ENCODE results near the gene KRTAP29-1.
"Not testable (repeated sequence)": the region's sequence is repeated elsewhere in the genome, so short reads cannot be mapped to it uniquely, and the experiment has no call there.

KRTAP29-1 gene

DNA sequence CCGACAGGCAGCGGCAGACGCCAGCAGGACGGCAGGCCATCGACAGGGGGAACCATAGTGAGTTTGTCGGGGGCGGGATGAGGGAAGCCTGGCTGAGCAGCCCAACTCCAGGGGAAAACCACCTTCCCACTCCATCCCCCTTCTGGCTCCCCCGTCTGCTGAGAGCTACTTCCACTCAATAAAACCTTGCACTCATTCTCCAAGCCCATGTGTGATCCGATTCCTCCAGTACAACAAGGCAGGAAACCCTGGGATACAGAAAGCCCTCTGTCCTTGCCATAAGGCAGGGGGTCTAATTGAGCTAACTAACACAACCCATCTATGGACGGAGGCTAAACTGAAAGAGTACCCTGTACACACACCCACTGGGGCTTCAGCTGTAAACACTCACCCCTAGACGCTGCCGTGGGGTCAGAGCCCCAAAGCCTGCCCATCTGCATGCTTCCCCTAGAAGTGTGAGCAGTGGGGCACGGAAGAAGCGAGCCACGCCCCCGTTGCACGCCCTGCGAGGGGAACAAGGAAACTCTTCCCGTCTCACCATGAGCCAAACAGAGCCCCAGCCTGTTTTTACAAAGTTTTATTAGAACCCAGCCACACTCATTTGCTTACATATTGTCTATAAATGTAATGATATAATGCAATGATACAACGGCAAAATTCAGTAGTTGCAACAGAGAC, 4.1 kb downstream of the KRTAP29-1 start:
- DNase-seq (ENCODE audit: low spot score) = no peak

DNA sequence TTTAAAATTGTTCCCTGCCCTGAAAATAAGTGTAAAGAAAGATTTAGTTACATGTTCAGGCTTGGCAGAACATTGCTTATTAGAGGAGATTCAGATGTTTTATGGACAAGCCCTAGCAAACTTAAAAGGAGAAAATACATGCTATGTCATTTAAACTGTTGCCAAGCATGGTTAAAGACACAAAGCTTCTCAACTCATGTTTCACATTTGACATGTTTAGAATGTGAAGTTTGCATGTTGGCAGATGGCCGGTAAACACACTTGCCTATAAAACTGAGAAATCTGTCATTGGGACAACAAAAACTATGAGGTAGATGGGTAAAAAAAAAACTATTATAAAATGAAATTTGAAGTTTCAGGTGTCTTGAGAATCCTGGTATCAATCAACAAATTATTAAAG, 5.8 kb downstream of the KRTAP29-1 start:
- no peak for DNase-seq (ENCODE audit: low spot score)

DNA sequence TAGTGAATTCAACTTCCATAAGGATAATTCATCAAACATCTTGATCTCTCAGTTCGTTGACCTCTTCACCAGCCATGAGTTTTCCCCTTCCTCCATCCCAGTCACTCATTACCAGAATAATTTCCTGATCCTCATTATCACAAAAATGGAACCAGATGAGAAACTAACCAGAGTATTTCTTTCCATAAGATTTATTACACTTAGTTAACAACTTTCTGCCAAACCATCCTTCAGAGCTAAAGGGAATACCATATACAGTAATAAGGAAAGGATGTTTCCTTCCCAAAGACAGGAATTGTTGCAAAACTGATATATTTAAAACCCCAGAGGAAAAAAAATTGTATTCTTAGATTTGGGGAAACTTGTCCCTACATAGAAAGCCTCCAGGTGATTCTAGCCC, 8.6 kb downstream of the KRTAP29-1 start:
- DNase-seq (ENCODE audit: low spot score) = no peak

DNA sequence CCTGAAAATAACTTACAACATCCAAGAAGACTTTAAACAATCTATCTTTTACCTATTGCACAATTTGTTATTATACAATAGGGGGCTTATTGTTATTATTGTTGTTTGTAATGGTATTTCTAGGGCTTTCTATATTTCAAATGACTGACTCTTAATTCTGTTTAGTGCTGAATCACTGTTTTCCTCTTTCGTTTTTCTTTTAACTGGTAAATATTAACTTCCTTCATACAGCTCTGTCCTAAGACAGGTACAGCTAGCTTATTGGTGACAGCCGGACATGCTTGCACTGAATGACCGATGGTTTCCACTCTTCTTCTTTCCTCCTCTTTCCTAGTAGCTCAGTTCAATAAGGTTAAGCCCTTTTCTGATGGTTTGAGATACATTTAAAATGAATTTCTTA, 15.6 kb downstream of the KRTAP29-1 start:
- DNase-seq (ENCODE audit: low spot score) = no peak

DNA sequence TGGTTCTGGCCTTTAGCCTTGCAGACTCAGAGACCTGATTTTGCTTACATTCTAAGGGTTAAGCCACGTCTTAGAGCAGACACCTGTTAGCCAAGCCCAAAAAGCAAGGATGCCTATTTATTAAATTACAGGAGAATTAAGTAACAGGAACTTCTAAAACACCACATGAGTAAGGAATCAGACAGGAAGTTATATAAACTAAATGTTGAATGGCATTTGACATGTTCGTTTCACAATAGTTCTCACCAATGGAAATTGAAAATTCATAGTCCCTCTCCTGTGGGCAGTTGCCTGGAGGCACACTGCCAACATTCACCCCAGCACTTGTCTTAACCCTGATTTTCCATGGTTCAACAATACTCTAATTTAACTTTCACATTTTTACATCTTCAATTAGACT, 18.1 kb downstream of the KRTAP29-1 start:
- no peak for DNase-seq (ENCODE audit: low spot score)

DNA sequence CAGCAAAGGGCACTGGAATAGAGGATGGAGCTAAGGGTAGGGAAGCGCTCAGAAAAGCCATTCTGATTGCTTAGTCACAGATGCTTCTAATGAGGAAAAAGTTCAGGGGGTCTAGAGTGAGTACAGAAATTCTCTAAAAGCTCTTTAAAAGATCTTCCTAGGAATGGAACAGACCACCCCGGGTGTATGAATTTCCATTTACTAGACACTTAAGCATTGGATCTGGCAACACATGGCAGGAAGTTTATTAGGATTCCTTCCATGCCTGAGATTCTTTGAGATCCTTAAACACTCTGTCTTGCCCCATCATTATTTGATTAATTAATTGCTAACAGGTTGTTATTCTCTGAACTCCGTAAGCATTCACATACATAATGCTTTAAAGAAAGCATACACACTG, 18.6 kb downstream of the KRTAP29-1 start:
- DNase-seq (ENCODE audit: low spot score) = no peak

DNA sequence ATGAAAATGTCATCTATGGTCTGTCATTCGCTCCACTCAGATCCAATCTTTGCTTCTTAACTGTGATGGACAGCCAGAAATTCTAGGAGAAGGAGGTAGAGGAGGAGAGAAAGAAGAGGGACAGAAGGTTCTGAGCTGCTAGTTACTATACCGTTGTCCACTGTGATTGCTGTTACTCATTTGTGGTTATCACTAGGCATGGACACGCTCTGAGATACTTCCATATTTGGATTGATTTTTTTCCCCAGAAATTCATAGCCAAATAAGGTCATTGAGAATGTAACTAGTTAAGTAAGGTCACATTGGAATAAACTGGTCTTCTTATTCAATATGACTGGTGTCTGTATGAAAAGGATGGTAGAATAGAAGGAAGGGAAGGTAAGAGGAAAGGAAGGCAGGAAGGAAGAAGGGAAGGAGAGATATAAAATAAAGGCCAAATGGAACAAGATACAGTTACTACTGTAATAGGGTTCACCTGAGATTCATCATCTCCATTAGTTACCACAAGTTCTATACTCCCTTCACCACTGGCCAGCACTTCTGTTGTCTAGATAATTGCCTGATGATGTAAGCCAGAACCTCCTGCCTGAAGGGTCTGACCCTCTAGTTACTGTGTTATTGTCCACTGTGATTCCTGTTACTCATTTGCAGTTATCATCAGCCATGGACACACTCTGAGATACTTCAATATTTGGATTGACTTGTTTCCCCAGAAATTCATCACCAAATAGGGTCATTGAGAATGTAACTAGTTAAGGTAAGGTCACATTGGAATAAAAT, 24.3 kb downstream of the KRTAP29-1 start:
- no peak for DNase-seq (ENCODE audit: low spot score)

DNA sequence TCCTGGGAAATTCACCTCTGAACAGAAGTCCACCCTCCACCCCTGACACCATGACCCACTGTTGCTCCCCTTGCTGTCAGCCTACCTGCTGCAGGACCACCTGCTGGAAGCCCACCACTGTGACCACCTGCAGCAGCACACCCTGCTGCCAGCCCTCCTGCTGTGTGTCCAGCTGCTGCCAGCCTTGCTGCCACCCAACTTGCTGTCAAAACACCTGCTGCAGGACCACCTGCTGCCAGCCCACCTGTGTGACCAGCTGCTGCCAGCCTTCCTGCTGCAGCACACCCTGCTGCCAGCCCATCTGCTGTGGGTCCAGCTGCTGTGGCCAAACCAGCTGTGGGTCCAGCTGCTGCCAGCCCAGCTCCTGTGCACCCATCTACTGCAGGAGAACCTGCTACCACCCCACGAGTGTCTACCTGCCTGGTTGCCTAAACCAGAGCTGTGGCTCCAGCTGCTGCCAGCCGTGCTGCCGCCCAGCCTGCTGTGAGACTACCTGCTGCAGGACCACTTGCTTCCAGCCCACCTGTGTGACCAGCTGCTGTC, 26.9 kb downstream of the KRTAP29-1 start, which contains the start of gene KRTAP9-7:
Gene KRTAP9-7 (plus strand): TSS at position 51 of the 543 bp plus-strand sequence. CDS start 0 bp downstream, at position 51.
- not testable (repeated sequence) for DNase-seq (ENCODE audit: low spot score)

DNA sequence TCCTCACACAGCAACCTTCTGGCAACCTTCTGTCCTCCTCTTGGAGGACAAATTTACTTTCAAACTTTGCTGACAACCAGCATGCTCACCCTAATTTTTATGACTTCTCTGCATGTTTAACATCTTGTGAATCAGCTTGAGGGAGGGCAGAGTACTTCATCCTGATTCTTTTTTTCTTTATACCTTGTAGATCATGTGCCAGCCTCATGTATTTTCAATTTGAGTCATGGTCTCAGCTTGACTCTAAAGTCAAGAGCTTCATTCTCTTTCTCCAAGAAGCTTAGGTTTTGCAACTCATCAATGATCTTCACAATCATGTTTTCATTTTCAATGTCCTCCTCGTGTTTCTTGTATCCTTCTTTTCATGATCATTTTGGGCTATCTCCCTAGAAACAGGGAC, 30.8 kb downstream of the KRTAP29-1 start:
- DNase-seq (ENCODE audit: low spot score) = no peak

DNA sequence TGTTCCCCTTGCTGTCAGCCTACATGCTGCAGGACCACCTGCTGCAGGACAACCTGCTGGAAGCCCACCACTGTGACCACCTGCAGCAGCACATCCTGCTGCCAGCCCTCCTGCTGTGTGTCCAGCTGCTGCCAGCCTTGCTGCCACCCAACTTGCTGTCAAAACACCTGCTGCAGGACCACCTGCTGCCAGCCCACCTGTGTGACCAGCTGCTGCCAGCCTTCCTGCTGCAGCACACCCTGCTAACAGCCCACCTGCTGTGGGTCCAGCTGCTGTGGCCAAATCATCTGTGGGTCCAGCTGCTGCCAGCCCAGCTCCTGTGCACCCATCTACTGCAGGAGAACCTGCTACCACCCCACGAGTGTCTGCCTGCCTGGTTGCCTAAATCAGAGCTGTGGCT, 31.3 kb downstream of the KRTAP29-1 start:
- not testable (repeated sequence) for DNase-seq (ENCODE audit: low spot score)

DNA sequence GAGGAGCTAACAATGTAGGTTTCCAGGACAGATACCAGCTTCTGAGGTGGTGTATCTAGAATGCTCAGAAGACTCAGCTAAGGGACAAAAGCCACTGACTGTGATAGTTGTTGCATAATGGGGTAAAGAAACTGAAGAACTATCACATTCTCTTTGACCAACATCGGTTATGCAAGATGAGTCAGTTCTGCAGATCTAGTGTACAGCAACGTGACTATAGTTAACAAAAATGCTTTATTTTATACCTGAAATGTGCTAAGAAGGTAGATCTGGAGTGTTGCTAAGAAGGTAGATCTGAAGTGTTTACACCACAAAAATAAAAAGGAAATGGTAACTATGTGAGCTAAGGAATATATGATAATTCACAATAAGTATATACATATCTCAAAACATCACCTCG, 34.9 kb downstream of the KRTAP29-1 start:
- DNase-seq (ENCODE audit: low spot score) = no peak

DNA sequence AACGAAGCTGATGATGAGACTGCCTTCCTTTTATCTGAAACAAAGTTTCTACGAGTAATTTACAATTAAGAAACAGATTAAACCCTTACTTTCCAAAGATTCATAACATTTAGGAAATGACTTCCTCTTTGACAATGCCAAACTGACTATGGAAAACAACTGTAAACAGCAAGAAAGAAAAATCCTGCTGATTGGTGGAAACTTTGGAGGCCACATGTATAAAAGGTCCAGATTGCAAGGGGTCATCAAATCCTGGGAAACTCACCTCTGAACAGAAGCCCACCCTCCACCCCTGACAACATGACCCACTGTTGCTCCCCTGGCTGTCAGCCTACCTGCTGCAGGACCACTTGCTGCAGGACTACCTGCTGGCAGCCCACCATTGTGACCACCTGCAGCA, 37.6 kb downstream of the KRTAP29-1 start, which contains the start of gene KRTAP9-6:
Gene KRTAP9-6 (plus strand): TSS at position 301 of the 400 bp plus-strand sequence. CDS start 0 bp downstream, at position 301.
- DNase-seq (ENCODE audit: low spot score) = no peak

DNA sequence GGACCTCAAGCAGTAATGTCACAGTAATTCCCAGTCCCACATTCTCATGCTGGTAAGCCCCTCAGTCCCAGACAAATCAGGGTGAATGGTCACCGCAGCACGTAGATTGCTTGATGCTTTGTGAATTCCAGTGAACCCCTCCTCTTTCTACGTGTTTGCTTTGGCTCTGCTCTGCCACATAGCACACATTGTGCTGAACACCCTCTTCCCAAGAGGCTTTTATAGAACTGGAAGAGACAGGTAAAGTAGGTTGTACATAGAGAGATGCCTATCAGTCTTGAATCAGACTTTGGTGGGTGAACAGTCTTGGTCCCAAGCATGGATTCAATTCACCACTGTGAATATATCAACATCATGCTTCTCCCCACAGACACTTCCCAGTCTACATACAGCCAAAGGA, 38.1 kb downstream of the KRTAP29-1 start:
- no peak for DNase-seq (ENCODE audit: low spot score)

DNA sequence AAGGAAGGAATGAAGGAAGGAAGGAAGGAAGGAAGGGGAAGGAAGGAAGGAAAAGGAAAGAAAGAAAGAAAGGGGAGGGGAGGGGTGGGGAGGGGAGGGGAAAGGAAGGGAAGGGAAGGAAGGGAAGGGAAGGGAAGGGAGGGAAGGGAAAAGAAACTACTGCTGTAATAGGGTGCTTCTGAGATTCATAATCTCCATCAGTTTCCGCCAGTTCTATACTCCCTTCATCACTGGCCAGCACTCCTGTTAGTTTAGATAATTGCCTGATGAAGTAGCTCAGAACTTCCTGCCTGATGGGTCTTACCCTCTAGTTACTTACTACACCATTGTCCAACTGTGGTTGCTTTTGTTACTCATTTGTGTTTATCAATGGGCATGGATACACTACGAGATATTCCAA, 39.4 kb downstream of the KRTAP29-1 start:
- DNase-seq (ENCODE audit: low spot score) = no peak

DNA sequence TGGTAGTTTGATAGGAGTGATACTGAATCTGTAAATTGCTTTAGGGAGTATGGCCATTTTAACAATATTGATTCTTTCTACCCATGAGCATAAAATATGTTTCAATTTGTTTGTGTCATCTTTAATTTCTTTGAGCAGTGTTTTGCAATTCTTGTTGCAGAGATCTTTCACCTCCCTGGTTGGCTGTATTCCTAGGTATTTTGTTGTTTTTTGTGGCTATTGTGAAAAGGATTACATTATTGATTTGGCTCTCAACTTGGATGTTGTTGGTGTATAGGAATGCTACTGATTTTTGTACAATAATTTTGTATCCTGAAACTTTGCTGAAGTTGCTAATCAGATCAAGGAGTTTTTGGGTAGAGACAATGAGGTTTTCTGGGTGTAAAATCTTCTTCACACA, 44.2 kb downstream of the KRTAP29-1 start:
- DNase-seq (ENCODE audit: low spot score) = no peak

DNA sequence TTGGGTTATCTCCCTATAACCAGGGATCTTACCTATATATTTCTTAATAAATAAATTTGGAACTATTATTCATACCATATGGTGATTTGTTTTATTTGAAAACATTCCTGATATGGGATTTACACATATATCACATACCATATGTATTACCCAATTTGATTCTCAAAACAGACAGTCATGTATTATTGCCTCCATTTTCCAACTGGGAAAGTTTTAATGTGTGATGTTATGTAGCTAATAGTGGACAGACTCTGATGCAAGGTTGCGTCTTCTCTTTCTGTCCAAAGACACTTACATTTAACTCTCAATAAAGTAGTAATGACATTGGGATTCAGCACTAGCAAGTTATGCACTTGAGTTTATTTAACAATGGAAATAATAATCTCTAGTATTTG, 46.4 kb downstream of the KRTAP29-1 start:
- no peak for DNase-seq (ENCODE audit: low spot score)

DNA sequence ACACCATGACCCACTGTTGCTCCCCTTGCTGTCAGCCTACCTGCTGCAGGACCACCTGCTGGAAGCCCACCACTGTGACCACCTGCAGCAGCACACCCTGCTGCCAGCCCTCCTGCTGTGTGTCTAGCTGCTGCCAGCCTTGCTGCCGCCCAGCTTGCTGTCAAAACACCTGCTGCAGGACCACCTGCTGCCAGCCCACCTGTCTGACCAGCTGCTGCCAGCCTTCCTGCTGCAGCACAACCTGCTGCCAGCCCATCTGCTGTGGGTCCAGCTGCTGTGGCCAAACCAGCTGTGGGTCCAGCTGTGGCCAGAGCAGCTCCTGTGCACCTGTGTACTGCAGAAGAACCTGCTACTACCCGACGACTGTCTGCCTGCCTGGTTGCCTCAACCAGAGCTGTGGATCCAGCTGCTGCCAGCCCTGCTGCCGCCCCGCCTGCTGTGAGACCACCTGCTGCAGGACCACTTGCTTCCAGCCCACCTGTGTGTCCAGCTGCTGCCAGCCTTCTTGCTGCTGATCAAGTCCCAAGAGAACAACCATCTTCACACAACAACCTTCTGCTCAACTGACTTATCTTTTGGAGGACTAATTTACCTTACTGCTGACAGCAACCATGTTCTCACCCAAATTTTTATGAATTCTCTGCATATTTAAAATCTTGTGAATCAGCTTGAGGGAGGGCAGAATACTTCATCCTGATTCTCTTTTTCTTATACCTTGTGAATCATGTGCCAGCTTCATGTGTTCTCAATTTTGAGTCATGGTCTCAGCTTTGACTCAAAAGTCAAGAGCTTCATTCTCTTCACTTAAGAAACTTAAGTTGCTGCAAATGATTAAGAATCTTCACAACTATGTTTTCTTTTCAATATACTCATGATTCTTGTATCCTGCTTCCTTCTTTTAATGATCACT, 47.0 kb downstream of the KRTAP29-1 start, which contains the start of gene KRTAP9-9:
Gene KRTAP9-9 (plus strand): TSS at position 4 of the 910 bp plus-strand sequence.
- not testable (repeated sequence) for DNase-seq (ENCODE audit: low spot score)

DNA sequence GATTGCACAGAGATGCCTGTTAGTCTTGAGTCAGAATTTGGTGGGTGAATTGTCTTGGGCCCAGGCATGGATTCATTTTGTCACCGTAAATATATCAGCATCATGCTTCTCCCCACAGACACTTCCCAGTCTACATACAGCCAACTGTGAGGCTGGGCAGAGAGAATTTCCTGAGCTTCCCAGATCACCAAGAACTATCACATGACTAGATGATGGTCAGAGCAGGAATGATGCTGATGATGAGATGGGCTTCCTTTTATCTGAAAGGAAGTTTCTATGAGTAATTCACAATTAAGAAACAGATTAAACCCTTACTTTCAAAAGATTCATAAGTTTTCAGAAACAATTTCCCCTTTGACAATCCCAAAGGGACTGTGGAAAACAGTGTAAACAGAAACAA, 47.8 kb downstream of the KRTAP29-1 start:
- DNase-seq (ENCODE audit: low spot score) = no peak
